GM19467 (cell line): ENCODE measurements around the gene MEIOB.
"Not testable (repeated sequence)": the region's sequence is repeated elsewhere in the genome, so short reads cannot be mapped to it uniquely, and the experiment has no call there.

Experiments
- ATAC-seq: cut with Tn5 transposase; IDR thresholded peaks from one replicate; pipeline ENCODE4 v1.9.1; 2021; ENCODE audit warnings: mild to moderate bottlenecking, moderate library complexity; ENCODE audit not compliant: unreplicated experiment

Gene MEIOB

DNA sequence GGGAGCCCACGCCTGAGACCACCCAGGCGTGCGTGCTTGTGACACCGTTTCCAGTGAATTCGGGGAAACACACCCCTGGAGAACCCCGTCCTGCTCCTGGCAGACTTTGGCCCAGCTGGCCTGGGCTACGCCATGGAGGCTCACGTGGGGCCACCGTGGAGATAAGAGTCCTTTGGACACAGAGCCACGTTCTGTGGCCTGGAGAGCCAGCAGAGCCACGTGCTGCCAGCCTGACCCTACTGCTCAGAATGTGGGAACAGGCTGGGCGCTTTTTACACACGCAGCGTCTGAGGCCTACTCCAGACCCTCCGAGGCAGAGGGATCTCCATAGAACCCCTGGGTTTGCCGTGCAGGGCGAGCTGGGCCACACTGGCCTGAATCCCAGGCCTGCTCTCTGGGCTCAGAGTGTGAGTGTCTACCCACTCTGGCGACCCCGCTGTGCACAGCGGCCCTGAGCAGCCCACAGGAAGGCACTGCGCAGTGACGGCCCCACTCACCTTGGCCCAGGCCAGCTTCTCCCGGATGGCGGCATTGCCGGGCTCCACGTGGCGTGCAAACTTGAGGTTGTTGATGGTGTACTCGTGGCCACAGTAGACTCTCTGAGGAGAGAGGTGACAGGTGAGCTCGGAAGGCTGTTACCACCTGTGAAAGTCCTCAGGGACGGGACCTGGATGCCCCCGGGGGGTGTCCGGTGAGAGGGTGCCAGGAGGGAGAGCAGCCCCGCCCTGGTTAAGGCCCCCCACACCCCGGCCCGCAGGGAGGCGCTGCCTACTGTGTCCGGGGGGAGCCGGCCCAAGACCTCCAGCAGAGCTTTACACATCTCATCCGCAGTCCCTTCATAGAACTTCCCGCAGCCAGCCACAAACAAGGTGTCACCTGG lies 55.3 kb downstream of the MEIOB start:
- ATAC-seq = no peak

DNA sequence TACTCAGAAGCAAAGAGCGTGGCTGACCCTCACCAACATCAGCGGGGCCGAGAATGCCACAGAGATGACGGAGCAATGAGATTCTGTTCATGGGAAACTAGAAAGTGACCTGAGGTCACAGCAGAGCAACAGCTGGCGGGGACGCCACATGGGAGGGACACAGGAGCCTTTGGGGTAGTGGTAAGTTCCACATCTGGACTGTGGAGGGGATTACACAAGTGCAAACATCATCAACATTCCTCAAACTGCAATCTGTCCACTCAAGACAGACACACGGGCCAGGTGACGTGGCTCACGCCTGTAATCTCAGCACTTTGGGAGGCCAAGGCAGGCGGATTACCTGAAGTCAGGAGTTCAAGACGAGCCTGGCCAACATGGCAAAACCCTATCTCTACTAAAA lies 56.5 kb downstream of the MEIOB start:
- ATAC-seq = no peak

DNA sequence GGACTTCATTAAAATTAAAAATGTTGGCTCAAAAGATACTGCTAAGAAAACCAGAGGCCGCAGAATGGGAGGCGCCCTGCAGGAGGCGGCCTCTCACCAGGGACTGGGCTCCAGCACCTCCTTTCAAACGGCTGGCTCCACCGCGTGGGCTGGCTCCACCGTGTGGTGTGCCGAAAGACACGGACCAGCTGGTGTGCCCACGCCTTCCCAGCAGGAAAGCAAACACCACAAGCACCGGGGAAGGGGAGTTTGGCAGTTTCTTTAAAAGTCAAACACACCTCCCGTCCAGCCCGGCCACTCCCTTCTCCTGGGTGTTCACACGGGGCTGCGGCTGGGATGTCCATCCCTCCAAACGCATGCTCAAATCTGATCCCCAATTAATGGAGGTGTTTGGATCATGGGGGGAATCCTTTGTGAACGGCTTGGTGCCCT lies 59.2 kb downstream of the MEIOB start:
- ATAC-seq = no peak

DNA sequence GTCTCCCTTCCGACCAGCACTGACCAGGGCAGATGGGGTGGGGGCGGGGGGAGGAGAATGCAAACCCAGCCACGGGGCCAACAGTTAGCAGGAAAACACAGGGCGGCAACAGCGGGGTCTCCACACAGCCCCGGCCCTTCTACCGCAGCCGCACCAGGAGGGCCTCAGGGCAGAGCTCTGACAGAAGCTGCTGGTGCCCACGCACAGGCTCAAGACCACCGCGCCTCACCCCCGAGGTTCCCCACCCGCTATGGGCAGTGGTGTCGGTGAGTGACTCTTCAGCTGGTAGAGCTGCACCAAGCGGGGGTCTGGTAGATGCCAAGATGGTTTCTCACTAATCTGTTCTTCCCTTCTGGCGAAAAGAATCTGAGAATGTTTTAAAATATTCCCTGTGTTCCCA lies 61.4 kb downstream of the MEIOB start:
- ATAC-seq = no peak

DNA sequence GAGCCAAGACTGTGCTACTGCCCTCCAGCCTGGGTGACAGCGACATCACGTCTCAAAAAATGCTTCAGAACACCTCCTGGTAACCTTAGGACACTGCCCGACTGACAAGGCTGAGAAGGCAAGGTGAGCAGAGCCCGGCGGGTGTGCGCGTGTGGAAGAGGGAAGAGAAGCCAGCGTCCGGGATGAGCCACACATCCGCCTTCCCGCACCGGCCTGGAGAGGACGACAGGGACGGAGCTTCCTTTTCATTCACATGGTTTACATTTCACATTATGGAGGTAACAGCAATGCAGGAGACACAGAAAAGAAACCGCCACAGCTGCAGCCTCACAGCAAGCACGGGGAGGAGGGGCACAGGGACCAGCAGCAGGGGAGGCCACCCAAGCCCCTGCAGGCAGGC lies 61.9 kb downstream of the MEIOB start:
- ATAC-seq = no peak

DNA sequence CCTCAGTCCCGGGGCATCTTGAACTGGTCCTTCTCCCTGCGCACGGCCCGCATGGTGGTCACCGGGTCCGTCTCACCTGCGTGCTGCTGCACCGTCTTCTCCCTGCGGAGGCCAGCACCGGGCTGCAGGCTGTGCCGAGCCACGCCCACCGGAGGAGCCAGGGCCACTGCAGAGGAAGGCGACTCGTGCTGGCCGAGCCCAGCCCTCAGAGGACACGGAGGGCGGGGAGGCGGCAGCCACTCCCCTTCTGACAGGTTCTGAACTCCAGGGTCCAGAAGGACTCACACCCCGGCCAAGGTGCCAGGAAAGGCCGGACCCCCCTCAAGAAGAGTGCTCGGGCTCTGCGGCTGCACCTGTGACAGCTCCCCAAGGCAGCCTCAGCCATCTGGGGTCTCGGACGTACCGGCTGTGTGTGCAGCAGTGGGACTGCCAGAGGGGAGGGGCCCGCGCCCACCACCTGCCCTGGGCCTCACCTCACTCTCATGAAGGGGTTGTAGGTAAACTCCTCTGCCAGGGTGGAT lies 62.6 kb downstream of the MEIOB start:
- ATAC-seq = no peak

DNA sequence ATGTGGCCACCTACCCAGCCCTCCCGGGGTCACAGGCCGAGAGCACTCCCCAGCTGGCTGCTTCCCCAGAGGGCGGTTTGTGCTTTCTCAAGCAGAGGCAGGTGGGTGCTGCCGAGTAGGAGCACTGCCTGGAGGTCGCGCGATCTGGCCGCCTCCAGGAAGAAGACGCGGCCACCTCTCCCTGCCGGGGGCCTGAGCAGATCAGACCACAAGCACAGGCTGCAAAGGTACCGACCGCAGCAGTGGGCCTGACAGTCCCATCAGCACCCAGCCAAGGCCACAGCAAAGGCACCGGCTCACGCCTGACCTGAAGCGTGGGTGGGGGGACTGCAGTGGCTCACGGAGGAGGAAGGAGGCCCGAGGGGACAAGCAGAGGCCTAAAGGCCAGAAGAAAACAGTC lies 63.3 kb downstream of the MEIOB start:
- no peak for ATAC-seq

DNA sequence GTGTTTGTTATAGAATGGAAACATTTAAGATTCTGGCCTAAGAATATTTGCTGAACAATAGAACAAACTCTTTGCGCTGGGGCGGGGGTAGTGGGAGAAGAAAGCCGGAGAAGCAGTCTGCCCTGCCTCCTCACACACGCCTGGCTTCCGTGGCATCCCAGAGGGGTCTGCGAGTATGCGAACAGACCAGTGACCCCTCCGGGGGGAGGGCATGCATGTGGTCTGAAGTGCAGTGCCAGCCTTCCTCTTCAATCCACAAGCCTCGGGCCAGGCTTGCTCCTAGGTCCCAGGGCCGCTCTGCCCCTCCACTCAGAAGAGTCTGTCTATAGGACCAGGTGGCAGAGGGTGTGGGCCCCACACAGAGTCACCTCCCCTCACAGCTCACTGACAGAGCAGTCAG lies 64.3 kb downstream of the MEIOB start:
- ATAC-seq = no peak

DNA sequence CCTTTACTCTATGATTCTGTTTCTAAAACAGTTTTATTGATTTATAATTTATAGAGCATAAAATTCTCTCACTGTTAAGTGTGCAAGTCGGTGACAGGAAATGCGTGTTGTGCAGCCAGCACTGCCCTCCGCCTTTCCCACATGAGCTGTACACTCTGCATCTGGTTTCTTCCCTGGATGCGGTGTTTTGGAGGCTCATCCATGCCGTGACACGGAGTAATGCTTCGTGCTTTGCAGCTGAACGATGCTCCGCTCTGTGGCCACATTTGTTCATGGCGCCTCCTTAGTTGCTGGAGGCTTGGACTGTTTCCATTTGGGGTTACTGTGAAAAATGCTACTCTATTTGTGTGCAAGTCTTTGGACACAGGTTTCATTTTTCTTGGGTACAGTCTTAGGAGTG lies 71.3 kb downstream of the MEIOB start:
- ATAC-seq = no peak

DNA sequence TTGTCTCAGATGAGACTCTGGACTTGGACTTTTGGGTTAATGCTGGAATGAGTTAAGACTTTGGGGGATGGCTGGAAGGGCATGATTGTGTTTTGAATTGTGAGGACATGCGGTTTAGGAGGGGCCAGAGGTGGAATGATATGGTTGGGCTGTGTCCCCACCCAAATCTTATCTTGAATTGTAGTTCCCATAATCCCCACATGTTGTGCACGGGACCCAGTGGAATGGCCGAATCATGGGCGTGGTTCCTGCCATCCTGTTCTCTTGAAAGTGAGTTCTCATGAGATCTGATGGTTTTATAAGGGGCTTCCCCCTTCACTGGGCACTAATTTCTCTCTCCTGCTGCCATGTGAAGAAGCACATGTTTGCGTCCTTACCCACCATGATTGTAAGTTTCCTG lies 72.7 kb downstream of the MEIOB start:
- ATAC-seq = not testable (repeated sequence)

DNA sequence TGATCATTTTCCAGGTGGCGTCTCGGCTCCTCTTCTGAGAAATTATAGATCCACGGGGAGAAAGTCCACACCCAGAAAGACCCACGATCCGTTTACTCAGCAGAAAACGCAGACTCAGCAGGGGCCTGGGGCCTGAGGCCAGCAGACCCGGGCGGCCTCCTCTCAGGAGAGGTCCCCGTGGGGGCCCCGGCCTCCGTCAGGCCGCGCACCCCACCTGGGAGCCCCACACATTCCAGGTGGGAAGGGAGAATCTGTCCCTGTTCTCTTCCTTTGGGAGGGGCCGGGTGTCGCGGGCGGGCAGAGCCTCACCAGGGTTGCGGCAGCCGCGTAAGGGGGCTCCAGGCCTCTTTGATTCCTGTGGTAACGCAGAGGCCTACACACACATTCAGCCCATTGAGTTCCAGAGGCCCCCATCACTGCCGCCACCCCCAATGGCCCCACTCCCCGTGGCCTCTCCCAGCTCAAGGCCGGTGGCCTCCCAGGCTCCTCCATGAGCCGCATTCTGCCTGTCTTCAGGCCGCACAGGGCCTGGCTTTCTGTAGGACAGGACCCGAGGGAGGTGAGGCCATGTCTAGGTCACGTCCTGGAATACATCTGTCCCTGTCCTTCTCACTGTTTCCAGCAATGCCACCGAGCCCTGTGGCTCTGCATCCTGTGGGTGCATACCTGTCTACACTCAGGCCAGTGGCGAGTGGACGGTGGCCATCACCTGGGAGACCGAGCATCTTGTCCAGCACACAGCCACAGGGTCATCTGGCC lies 76.9 kb downstream of the MEIOB start:
- no peak for ATAC-seq

DNA sequence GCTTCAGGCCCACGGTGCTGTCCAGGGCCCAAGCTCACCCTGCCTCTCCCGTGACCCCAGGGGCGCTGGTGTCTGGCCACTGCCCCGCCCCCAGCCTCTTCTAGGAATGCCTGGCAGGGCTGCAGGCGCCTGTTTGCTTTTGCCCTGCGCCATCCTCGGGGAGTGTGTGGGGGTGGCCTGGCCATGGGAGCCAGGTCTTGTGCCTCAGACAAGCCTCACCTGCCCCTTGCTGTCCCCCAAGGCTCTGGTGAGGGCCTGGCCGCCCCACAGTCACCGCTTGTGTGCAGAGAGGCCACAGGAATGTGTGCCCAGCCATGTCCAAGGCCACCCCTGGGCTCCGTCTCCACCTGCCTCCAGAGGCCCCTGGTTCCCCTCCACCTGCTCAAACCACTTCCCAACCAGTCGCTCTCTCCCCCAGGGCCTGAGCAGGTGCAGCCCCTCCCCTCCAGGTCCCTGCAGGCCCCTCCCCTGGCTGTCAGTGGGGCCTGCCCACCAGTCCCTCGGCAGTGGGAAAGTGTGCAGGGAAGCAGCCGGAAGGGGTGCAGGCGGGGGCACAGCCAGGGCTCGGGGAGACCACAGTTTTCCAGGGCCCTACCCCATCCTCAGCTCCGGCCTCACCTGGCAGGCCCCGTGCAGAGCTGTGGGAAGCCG lies 77.6 kb downstream of the MEIOB start:
- ATAC-seq = no peak

DNA sequence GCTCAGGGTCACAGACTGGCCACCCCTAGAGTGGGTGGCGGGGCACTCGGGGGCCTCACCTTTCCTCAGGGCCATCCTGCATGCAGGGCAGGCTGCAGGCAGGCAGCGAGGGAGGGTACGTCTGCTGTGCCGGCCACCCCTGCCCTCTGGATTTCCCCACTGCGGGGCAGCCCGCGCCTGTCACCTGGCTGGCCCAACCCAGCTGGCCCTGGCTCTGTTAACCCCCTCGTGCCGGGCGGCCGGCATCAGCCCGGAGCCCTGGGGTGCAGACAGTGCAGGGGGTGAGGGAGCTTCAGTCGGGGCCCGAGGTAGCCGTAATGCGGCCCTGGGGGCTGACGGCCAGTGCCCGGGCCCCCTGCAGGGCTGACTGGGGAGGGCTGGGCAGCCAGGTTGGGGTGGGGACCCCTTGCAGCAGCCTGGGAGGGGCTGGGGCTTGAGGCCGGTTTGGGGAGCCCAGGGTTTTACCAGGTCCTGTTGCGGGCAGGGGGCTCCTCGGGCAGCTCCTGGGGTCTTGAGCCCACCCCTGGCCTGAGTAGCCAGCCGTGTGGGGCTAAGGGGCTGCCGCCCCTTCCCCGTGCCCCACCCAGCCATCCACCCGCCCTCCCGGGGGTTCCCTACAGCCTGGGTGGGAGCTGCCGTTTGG lies 78.3 kb downstream of the MEIOB start, which contains the start of gene IGFALS:
Gene IGFALS, minus strand, starts transcription at position 128 of the 643 bp plus-strand sequence. Its CDS starts 53 bp downstream, at position 75.
- no peak for ATAC-seq

DNA sequence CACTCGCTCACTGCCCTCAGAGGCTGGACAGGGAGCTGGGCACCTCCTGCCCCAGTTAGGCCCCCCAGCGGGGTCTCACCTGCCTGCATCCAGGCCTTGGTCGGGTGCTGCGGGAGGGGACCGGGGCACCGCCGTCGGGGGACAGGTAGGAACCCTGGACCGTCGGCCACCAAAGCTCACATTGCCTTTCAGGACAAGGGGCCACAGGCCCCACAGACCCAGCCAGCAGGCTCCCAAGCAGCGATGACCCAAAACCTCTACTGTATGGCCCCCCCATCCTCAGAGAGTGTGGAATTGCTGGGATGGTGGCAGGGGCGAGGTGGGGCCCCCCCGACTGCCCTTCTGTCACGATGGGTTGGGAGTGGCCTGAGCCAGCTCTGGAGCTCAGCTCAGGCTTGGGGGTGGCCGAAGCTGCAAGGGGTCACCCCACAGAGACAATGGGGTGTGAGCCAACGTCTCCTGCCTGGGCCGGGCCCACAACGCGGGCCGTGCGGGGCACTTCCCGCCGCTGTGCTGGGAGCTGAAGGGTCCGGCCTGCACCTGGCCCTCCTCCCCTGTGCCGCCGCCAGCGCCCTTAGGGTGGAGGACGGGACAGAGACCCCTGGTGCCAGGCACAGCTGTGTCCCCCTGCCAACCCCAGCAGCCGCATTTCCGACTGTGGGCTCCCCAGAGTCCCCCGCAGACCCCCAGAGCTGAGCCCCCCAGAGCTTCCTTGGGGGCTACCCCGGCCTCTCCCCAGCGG lies 79.0 kb downstream of the MEIOB start:
- no peak for ATAC-seq

DNA sequence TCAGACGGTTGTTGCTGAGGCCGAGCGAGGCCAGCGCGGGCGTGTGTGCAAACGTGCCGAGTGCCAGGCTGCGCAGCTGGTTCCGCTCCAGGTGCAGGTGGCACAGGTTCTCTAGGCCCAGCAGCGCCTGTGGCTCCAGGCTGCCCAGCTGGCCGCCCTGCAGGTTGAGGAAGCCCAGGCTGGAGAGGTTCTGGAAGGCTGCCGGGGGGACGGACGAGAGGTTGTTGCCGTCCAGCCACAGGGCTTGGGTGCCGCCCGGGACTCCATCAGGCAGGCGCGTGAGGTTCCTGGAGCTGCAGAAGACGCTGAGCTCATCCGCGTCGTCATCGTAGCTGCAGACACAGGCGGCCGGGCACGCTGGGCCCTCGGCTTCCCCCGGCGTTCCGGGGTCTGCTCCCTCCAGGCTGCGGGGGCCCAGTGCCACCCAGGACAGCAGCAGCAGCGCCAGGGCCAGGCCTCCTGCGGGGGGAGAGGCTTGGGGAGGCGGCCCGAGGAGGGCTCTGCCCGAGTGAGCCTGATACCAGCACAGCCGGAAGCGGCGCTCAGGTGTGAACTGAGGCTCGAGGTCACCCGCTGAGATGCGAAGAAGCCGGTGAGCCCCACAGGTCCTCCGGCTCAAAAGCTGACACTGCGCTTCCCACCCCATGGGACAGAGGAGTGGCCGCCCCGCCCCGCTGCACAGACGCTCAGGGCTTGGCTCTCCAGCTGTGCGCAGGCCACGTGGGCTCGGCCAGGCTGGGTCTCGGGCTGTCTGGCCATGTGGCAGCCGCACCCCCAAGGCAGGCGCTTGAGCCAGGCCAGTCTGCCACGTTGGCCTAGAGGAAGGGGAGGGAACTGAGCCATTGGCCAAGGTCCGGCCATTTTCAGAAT lies 79.8 kb downstream of the MEIOB start:
- no peak for ATAC-seq

DNA sequence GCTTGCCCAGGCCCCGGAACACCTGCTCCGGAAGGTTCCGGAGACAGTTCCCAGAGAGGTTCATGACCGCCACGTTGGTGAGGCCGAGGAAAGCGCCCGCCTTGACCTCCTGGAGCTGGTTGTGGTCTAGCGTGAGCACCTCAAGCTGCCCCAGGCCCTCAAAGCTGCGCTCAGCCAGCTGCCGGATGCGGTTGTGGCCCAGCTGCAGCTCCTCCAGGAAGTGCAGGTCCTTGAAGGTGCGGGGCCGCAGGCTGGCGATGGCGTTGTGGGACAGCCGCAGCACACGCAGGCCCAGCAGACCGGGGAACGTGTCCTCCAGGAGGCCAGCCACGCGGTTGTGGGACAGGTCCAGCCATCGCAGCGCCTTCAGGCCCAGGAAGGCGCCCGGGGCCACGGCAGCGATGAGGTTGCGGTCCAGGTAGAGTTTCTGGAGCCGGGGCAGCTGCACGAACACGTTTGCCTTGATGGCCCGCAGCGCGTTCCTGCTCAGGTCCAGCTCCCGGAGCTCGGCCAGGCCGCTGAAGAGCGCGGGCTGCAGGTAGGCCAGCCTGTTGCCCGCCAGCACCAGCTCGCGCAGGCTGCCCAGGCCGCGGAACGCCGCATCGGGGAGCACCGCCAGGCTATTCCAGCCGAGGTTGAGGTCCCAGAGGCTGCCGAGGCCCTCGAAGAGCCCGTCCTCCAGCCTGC lies 80.6 kb downstream of the MEIOB start:
- ATAC-seq = no peak

DNA sequence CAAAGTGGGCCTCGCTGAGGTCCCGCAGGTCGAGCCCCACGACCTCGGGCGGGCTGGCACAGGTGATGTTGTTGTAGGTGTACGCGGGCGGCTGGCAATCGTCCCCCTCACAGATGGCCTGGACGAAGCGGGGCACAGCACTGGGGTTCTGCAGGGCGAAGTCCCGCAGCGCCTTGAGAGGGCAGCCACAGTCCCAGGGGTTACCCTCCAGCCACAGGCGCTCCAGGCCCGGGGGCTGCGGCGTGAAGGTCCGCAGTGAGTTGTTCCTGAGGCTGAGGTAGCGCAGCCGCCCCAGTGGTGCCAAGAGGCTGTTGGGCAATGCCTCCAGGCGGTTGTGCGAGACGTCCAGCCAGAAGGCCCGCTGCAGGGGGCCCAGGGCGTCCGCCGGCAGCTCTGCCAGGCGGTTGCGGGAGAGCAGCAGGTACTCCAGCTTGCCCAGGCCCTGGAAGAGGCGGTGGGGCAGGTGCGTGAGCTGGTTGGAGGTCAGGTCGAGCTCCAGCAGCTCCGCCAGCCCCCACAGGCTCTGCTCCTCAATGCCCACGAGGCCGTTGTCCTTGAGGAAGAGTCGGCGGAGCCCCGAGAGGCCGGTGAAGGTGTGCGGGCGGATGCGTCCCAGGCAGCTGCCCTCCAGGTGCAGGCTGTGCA lies 81.2 kb downstream of the MEIOB start:
- ATAC-seq = no peak

DNA sequence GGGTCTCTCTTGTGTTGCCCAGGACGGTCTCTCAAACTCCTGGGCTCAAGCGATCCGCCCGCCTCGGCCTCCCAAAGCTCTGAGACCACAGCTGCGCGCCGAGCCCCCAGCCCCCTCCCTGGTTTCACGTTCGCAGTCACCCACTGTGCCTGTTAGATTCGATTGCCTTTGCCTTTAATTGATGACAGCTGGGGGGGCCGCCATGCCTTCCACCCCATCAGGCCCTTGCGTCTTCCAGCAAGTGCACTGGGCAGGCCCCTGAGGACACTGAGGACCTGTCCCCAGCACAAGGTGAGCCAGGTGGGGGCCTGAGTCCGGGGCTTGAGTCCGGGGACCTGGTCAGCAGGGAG lies 81.7 kb downstream of the MEIOB start:
- no peak for ATAC-seq
